Adrenal gland (tissue), 12 donors: Measurements from ENCODE around the gene ARID5A. TPM values are rescaled to one million over a fixed set of nuclear protein-coding genes. Genes with fewer than 3 reads are reported as not detected.
"Not testable (repeated sequence)": the region's sequence is repeated elsewhere in the genome, so short reads cannot be mapped to it uniquely, and the experiment has no call there.

Experiments used
- DNase-seq, 7 donors: peaks; one replicate each; pipeline ENCODE4 v3.0.0-alpha.2; 2019 to 2020
- H3K27ac ChIP-seq, 5 donors: fragments of 200-600 bp; sonication (generic) in 4 of 5; 1 replicate in 3 of 5; 2 replicates in 2 of 5; pipeline versions ENCODE4 v1.5.1 to v1.8.0; 2016 to 2020; ENCODE audit warnings: mild to moderate bottlenecking in 1 of 5
- H3K27me3 ChIP-seq: fragments of 200-600 bp; 2 replicates; pipeline ENCODE4 v1.8.0; 2021
- H3K36me3 ChIP-seq, 2 donors: fragments of 200-600 bp; replicated peaks in 1 of 2; 1 replicate in 1 of 2; 2 replicates in 1 of 2; pipeline versions ENCODE4 v1.5.1 to v1.8.0; 2018 to 2022
- H3K4me1 ChIP-seq, 2 donors: fragments of 200-600 bp; replicated peaks in 1 of 2; 1 replicate in 1 of 2; 2 replicates in 1 of 2; pipeline versions ENCODE4 v1.5.1 to v1.8.0; 2018 to 2021
- H3K4me3 ChIP-seq, 4 donors: fragments of 200-600 bp; sonication (generic) in 3 of 4; one replicate each; pipeline ENCODE4 v1.5.1; 2016 to 2018
- H3K9me3 ChIP-seq, 3 donors: fragments of 200-600 bp; sonication (generic) in 1 of 3; replicated peaks in 1 of 3; 1 replicate in 2 of 3; 2 replicates in 1 of 3; pipeline versions ENCODE4 v1.5.1 to v1.8.0; 2016 to 2021
- CTCF ChIP-seq, 6 experiments: fragments of 450-650 bp in 4 of 6; fragments of 200-600 bp in 2 of 6; sonication (generic) in 1 of 6; IDR thresholded peaks; 1 replicate in 5 of 6; 2 replicates in 1 of 6; pipeline versions ENCODE4 v1.5.1 to v1.8.0; 2016 to 2021; ENCODE audit warnings: antibody characterized with exemption in 6 of 6, mild to moderate bottlenecking in 2 of 6, moderate library complexity in 1 of 6
- POLR2A ChIP-seq, 2 donors: fragments of 450-650 bp; IDR thresholded peaks; one replicate each; pipeline ENCODE4 v1.6.1; 2017; ENCODE audit warnings: antibody characterized with exemption in 2 of 2, mild to moderate bottlenecking in 2 of 2, moderate library complexity in 1 of 2
- WGBS, 4 donors: extraction: QIAGEN DNeasy Blood & Tissue Kit in 2 of 4; methylation state at CpG; one replicate each; pipeline versions ENCODE4 v1.1.5 to v1.1.7; 2013 to 2017; 5-methylcytosine and 5-hydroxymethylcytosine counted together
- intact Hi-C, 2 donors: fragments of 100-400 bp; cut with DNase I; formaldehyde crosslinking; loops; one replicate each; pipeline versions ENCODE4 v1.14.1 to v1.15.0; 2022 to 2023
- polyA plus RNA-seq, 3 donors: library from polyadenylated mRNA; stranded (reverse); fragments of 200-250 nt in 2 of 3; fragments of 350-450 nt in 1 of 3; fragmentation: Illumina TruSeq in 1 of 3; extraction: RNeasy Lipid Tissue Mini Kit (QIAGEN cat#74804) in 1 of 3; gene quantifications; one replicate each; pipeline ENCODE4 v1.2.3, GENCODE V29; 2013 to 2014
- total RNA-seq, 9 donors: library from RNA; depleted of rRNA in 4 of 9; stranded (reverse); fragments of >200 nt in 4 of 9; fragments of 120-200 nt in 1 of 9; fragmentation: NEBNext Ultra II Directional in 1 of 9; extraction: Animal tissue kit (Norgen Biotek cat#: 25700) in 1 of 9; gene quantifications; one replicate each; pipeline versions ENCODE4 v1.1.0 to v1.2.4, GENCODE V29; 2013 to 2023
- donor health status: healthy with polysubstance abuse.
- donor health status: Bipolar disorder and iron deficiency.
- donor health status: DM: yes; HTN: yes; CAD: no.
- donor health status: DM: no; HTN: no; CAD: no.
- donor health status: DM: no; HTN: no; CAD: no.
- donor health status: DM: yes; HTN: yes; CAD: no.

ARID5A gene
- total and polyA plus RNA-seq, 12 donors, result 0.94 to 39.6 (median 14.3) TPM

- Histone ChIP-seq H3K4me1 (peaks cover 0 to 5% of the 10 kb centered on the region in 2 donors), H3K27ac (no peak overlapping the region), H3K4me3 (no peak overlapping the region), H3K9me3 (no peaks in the 10 kb centered on the region), H3K27me3 (no peaks in the 10 kb centered on the region), H3K36me3 (peaks cover 0 to 18% of the 10 kb centered on the region in 2 donors)
- TF ChIP-seq POLR2A (IDR thresholded peaks at IDR 0.05) (no peak), CTCF (IDR thresholded peaks at IDR 0.05) (no peak)
- 74 to 85% (median 75%) methylated on average over 14 of the region's 14 CpGs for WGBS, 4 donors
- no peak for DNase-seq
- intact Hi-C loops, result loop anchor here in 1 of 2 donors (10.0 kb wide), 1 partner anchor 400 kb away; no protein-coding TSS in a partner anchor
Observed at GRCh38 chr2:96555146-96555610, 18.6 kb downstream of the ARID5A start.

DNA sequence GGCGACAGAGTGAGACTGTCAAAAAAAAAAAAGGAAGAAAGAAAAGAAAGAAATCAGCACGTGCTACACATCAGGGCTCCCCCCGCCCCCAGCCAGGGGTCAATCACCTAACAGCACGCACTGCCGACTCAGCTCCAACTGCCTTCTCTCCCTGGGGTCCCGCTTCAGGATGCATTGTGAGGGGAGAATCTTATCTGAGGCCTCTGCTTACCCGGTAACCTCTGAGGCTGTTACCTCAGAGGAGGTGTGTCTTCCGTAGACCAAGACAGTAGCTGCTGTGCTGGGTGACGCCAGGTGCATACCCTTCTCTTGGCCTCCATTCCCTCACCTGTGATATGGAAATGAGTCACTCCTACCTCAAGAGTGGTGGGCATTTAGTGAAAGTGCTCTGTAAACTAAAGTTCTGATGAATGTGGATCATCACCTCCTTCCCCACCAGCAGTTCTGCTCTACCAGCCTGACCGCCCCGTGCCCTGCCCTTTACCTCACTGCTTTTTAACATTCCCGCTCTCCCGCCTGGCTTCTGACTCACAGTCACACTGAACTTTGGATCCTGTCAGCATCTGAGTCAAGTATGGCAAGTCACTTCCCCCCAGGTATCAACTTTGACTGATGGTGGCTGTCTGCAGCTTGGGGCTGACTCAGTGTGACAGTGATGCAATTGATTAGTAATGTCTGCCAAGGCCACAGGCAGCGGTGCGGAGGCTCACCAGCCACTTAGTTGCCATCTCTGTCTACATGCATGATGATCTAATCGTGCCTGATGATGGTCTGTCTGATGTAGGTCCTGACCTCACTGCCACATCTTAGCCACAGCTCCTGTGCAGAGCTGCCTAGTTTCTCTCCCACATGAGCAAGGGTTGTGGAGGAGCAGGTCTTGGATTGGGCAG is 20.1 kb downstream of the ARID5A start:
- WGBS, 4 donors, result 62 to 77% (median 67%) methylated on average over 13 to 16 of the region's 16 CpGs
- Histone ChIP-seq H3K27ac (peak overlapping the region in 3 of 5 donors; percentile 43 to 71 (median 62)), H3K4me3 (no peak overlapping the region), H3K4me1 (peaks cover 0 to 5% of the 10 kb centered on the region in 2 donors), H3K36me3 (peaks cover 0 to 5% of the 10 kb centered on the region in 2 donors), H3K27me3 (no peaks in the 10 kb centered on the region), H3K9me3 (no peaks in the 10 kb centered on the region)
- TF ChIP-seq POLR2A (IDR thresholded peaks at IDR 0.05), result no peak
- no peak for TF ChIP-seq CTCF (IDR thresholded peaks at IDR 0.05)
- peak; percentile 67 to 92 (median 87) for DNase-seq
- intact Hi-C loops, result loop anchor here in 1 of 2 donors (10.0 kb wide), 1 partner anchor 398 kb away; no protein-coding TSS in a partner anchor

- not testable (repeated sequence) for DNase-seq
- 56 to 69% (median 61%) methylated on average over 6 of the region's 6 CpGs for WGBS, 4 donors
- intact Hi-C loops, result loop anchor here in 1 of 2 donors (10.0 kb wide), 1 partner anchor 397 kb away; no protein-coding TSS in a partner anchor
Observed at GRCh38 chr2:96557421-96557820, 20.9 kb downstream of the ARID5A start.

GRCh38 chr2:96558061-96558460 is 21.5 kb downstream of the ARID5A start:
- Histone ChIP-seq H3K27ac (no peak overlapping the region), H3K27me3 (no peaks in the 10 kb centered on the region)

More at GRCh38 chr2:96557421-96557820, 20.9 kb downstream of the ARID5A start:
- not testable (repeated sequence) for H3K4me1 ChIP-seq, H3K36me3 ChIP-seq, H3K27me3 ChIP-seq, H3K9me3 ChIP-seq, H3K4me3 ChIP-seq
- peak overlapping the region in 3 of 5 donors; percentile 43 to 71 (median 62) for H3K27ac ChIP-seq

More at GRCh38 chr2:96558061-96558460, 21.5 kb downstream of the ARID5A start:
- H3K36me3 ChIP-seq, result no peaks in the 10 kb centered on the region
- WGBS, 4 donors, result 92 to 95% (median 93%) methylated on average over 6 of the region's 6 CpGs
- H3K9me3 ChIP-seq, result no peaks in the 10 kb centered on the region
- H3K4me1 ChIP-seq, result peaks cover 0 to 5% of the 10 kb centered on the region in 2 donors
- no peak for DNase-seq
- TF ChIP-seq CTCF (IDR thresholded peaks at IDR 0.05) (no peak), POLR2A (IDR thresholded peaks at IDR 0.05) (no peak)
- intact Hi-C loops, result loop anchor here in 1 of 2 donors (10.0 kb wide), 1 partner anchor 397 kb away; no protein-coding TSS in a partner anchor
- H3K4me3 ChIP-seq, result no peak overlapping the region
